AG08396 (cell line): ENCODE results near the gene SUSD6.
A peak's percentile ranks its signal among the peaks of the same experiment; 100 is the strongest.
"Not testable (repeated sequence)": the region's sequence is repeated elsewhere in the genome, so short reads cannot be mapped to it uniquely, and the experiment has no call there.

Source experiments
- DNase-seq: peaks from one replicate; pipeline ENCODE4 v3.0.0; 2012; ENCODE audit warnings: low spot score, mixed read lengths

Gene SUSD6

GRCh38 chr14:69620981-69621380 is 9.6 kb downstream of the SUSD6 start:
- no peak for DNase-seq

GRCh38 chr14:69624136-69624535 is 12.7 kb downstream of the SUSD6 start:
- DNase-seq, result no peak

- no peak for DNase-seq
These were observed 14.1 kb downstream of the SUSD6 start for GRCh38 chr14:69625299-69626131.

- no peak for DNase-seq
These were observed 14.7 kb downstream of the SUSD6 start for GRCh38 chr14:69626132-69626500.

GRCh38 chr14:69629225-69630127 is 18.1 kb downstream of the SUSD6 start:
- no peak for DNase-seq

GRCh38 chr14:69630360-69630759 is 19.0 kb downstream of the SUSD6 start:
- DNase-seq, result no peak

- peak; percentile 66 for DNase-seq
These were observed 20.1 kb downstream of the SUSD6 start for GRCh38 chr14:69631509-69631908.

GRCh38 chr14:69632164-69632563 is 20.8 kb downstream of the SUSD6 start:
- no peak for DNase-seq

GRCh38 chr14:69632593-69633151 is 21.3 kb downstream of the SUSD6 start:
- no peak for DNase-seq

- no peak for DNase-seq
These were observed 21.8 kb downstream of the SUSD6 start for GRCh38 chr14:69633238-69633637.

- no peak for DNase-seq
These were observed 24.7 kb downstream of the SUSD6 start for GRCh38 chr14:69635981-69636639.

GRCh38 chr14:69636718-69637480 is 25.5 kb downstream of the SUSD6 start:
- no peak for DNase-seq

- DNase-seq, result no peak
These were observed 26.2 kb downstream of the SUSD6 start for GRCh38 chr14:69637503-69638031.

GRCh38 chr14:69640931-69641330 is 29.5 kb downstream of the SUSD6 start:
- DNase-seq, result no peak

GRCh38 chr14:69642212-69642793 is 30.9 kb downstream of the SUSD6 start:
- DNase-seq, result not testable (repeated sequence)

GRCh38 chr14:69643430-69644200 is 32.2 kb downstream of the SUSD6 start:
- no peak for DNase-seq

- no peak for DNase-seq
These were observed 33.4 kb downstream of the SUSD6 start for GRCh38 chr14:69644814-69645213.

- DNase-seq, result no peak
These were observed 35.8 kb downstream of the SUSD6 start for GRCh38 chr14:69647213-69647612.

GRCh38 chr14:69647642-69648041 is 36.2 kb downstream of the SUSD6 start:
- not testable (repeated sequence) for DNase-seq
